ENCODE measurements around the gene TMEM238. TPM values are rescaled to one million over a fixed set of nuclear protein-coding genes. Genes with fewer than 3 reads are reported as not detected.
A peak's percentile ranks its signal among the peaks of the same experiment; 100 is the strongest.

The TMEM238 gene
- total RNA-seq, 2 experiments from 2014 or later: 14.2 to 14.3 TPM

- ChIA-PET POLR2A (interaction anchor here (0.8 to 5.4 kb wide), 14 partner anchors 15 to 269 kb away, joined by 3 to 45 read pairs (median 7); partner anchors contain the start of genes HSPBP1, KMT5C, PPP6R1 and SYT5), CTCF (interaction anchor here (1.3 to 2.7 kb wide), 6 partner anchors 46 to 131 kb away, joined by 4 to 31 read pairs (median 7); partner anchors contain the start of genes HSPBP1 and KMT5C)
- Mint-ChIP-seq H3K27ac (peak overlapping the region; percentile 97), H3K4me1 (ENCODE audit: low read depth) (peaks cover 76% of the 10 kb centered on the region), H3K9me3 (no peaks in the 10 kb centered on the region), H3K4me3 (peak overlapping the region; percentile 100), H3K36me3 (ENCODE audit: low read depth) (peaks cover 50% of the 10 kb centered on the region), H3K27me3 (no peaks in the 10 kb centered on the region)
- peaks cover 67% of the 10 kb centered on the region for H3K4me1 ChIP-seq (ENCODE audit: insufficient read depth, low read length)
- peak; percentile 91 to 98 (median 96) for DNase-seq
- H3K27ac ChIP-seq (ENCODE audit: low read depth in 1 of 2, low read length in 2 of 2): peak overlapping the region; percentile 72 to 96
- H3K4me3 ChIP-seq (ENCODE audit: low read length): peak overlapping the region; percentile 99
- peaks cover 35% of the 10 kb centered on the region for H3K36me3 ChIP-seq (ENCODE audit: insufficient read depth, low read length)
- TF ChIP-seq, protein P1, sequence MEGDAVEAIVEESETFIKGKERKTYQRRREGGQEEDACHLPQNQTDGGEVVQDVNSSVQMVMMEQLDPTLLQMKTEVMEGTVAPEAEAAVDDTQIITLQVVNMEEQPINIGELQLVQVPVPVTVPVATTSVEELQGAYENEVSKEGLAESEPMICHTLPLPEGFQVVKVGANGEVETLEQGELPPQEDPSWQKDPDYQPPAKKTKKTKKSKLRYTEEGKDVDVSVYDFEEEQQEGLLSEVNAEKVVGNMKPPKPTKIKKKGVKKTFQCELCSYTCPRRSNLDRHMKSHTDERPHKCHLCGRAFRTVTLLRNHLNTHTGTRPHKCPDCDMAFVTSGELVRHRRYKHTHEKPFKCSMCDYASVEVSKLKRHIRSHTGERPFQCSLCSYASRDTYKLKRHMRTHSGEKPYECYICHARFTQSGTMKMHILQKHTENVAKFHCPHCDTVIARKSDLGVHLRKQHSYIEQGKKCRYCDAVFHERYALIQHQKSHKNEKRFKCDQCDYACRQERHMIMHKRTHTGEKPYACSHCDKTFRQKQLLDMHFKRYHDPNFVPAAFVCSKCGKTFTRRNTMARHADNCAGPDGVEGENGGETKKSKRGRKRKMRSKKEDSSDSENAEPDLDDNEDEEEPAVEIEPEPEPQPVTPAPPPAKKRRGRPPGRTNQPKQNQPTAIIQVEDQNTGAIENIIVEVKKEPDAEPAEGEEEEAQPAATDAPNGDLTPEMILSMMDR (IDR thresholded peaks at IDR 0.05): no peak
- intact Hi-C loops (cut with DNase I, micrococcal nuclease): loop anchor here (1.0 to 5.0 kb wide), 6 partner anchors 24 to 257 kb away; partner anchors contain the start of genes KMT5C (in 2 of the 2), COX6B2 (in 1 of the 2), PPP6R1 (in 1 of the 2) and ZNF580 (in 1 of the 2)
- H3K9me3 ChIP-seq (ENCODE audit: control insufficient read depth in 1 of 2, insufficient read depth in 1 of 2, low read length in 2 of 2): no peaks in the 10 kb centered on the region
- no peaks in the 10 kb centered on the region for H3K27me3 ChIP-seq (ENCODE audit: control insufficient read depth in 1 of 2, insufficient read depth in 2 of 2, low read length in 2 of 2)
- ATAC-seq (ENCODE audit: poor library complexity): peak; percentile 78
Observed at GRCh38 chr19:55384920-55385723, 1.0 kb upstream of the TMEM238 start.

DNA sequence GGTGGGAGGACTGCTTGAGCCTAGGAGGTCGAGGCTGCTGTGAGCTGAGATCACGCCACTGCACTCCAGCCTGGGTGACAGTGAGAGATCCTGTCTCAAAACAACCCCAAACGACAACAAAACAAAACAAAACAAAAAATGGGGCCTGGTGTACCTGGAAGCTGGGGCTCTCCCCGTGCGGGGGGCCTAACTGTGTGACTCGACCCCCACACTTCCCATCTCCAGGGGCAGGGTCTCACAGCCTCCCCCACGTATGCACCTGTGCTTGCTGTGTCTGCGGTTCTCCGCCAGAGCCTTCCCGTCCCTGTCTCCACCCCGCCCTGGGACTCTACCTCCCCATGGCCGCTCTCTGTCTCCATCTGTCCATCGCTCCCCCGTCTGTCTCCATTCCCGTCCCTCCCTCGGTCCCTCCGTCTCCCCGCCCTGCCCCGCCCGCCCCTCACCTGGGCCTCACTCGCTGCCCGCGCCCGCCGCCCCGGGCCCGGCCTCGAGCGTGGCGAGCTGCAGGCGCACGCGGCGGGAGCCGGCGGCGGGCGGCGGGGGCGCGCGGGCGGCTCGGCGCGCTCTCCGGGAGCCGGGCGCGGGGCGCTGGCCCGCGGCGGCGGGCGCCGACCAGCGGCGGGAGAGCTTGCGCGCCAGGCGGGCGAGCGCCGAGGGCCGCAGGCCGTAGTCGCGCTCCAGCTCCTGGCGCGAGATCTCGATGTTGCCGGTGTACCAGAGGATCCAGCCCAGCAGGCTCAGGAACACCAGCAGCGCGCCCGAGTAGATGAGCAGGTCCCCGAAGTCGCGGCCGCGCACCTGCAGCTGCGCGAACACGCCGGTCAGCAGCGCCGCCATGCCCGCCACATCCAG lies 587 bp downstream of the TMEM238 start:
- peaks cover 18% of the 10 kb centered on the region for H3K36me3 ChIP-seq (ENCODE audit: insufficient read depth, low read length)
- CTCF ChIA-PET: interaction anchor here (0.9 to 2.7 kb wide), 11 partner anchors 34 to 298 kb away, joined by 3 to 31 read pairs (median 4); partner anchors contain the start of genes HSPBP1 and KMT5C
- peaks cover 51% of the 10 kb centered on the region for H3K4me1 ChIP-seq (ENCODE audit: insufficient read depth, low read length)
- intact Hi-C loops (cut with DNase I, micrococcal nuclease): loop anchor here (1.0 to 2.0 kb wide), 4 partner anchors 25 to 242 kb away; no protein-coding TSS in a partner anchor
- Mint-ChIP-seq H3K36me3 (ENCODE audit: low read depth) (peaks cover 34% of the 10 kb centered on the region), H3K4me3 (peak overlapping the region; percentile 87), H3K9me3 (no peaks in the 10 kb centered on the region), H3K4me1 (ENCODE audit: low read depth) (peaks cover 60% of the 10 kb centered on the region), H3K27me3 (no peaks in the 10 kb centered on the region), H3K27ac (peak overlapping the region; percentile 75)
- TF ChIP-seq, protein P1 (IDR thresholded peaks at IDR 0.05): no peak
- H3K9me3 ChIP-seq (ENCODE audit: control insufficient read depth in 1 of 2, insufficient read depth in 1 of 2, low read length in 2 of 2): no peaks in the 10 kb centered on the region
- peak overlapping the region; percentile 49 for H3K4me3 ChIP-seq (ENCODE audit: low read length)
- no peaks in the 10 kb centered on the region for H3K27me3 ChIP-seq (ENCODE audit: control insufficient read depth in 1 of 2, insufficient read depth in 2 of 2, low read length in 2 of 2)
- ATAC-seq (ENCODE audit: poor library complexity): no peak
- POLR2A ChIA-PET: interaction anchor here (0.6 to 5.4 kb wide), 18 partner anchors 8 to 271 kb away, joined by 3 to 45 read pairs (median 4); partner anchors contain the start of genes HSPBP1, KMT5C, PPP6R1 and SYT5
- DNase-seq: peak in 13 of 14 experiments; percentile 15 to 79 (median 43)
- no peak overlapping the region for H3K27ac ChIP-seq (ENCODE audit: low read depth in 1 of 2, low read length in 2 of 2)

Data from CD4-positive, alpha-beta T cell (primary cell).